H9 (cell line): ENCODE measurements around the gene CCDC3. TPM values are rescaled to one million over a fixed set of nuclear protein-coding genes. Genes with fewer than 3 reads are reported as not detected.

Experiments
- DNase-seq: peaks from one replicate; pipeline ENCODE4 v3.0.0-alpha.2; 2017
- H2AFZ ChIP-seq: one replicate; pipeline ENCODE4 v1.6.1; 2013; ENCODE audit warnings: mild to moderate bottlenecking, low read length, control low read depth, moderate library complexity
- H2AK5ac ChIP-seq: 2 replicates; pipeline ENCODE4 v1.6.1; 2013; ENCODE audit warnings: low read length, control low read depth, mixed read lengths; ENCODE audit not compliant: insufficient read length
- H2BK120ac ChIP-seq: one replicate; pipeline ENCODE4 v1.6.1; 2013; ENCODE audit warnings: low read depth, mild to moderate bottlenecking, low read length, control low read depth, inconsistent platforms; ENCODE audit not compliant: poor library complexity, severe bottlenecking
- H2BK12ac ChIP-seq: 2 replicates; pipeline ENCODE4 v1.6.1; 2013; ENCODE audit warnings: low read length, control low read depth, mixed read lengths, low read depth; ENCODE audit not compliant: insufficient read length
- H2BK15ac ChIP-seq: 2 replicates; pipeline ENCODE4 v1.6.1; 2013; ENCODE audit warnings: low read depth, low read length, control low read depth
- H2BK20ac ChIP-seq: one replicate; pipeline ENCODE4 v1.6.1; 2013; ENCODE audit warnings: low read depth, mild to moderate bottlenecking, low read length, control low read depth, inconsistent platforms; ENCODE audit not compliant: poor library complexity, severe bottlenecking
- H2BK5ac ChIP-seq: 2 replicates; pipeline ENCODE4 v1.6.1; 2013; ENCODE audit warnings: low read length, control low read depth, mixed read lengths; ENCODE audit not compliant: insufficient read length
- H3K14ac ChIP-seq: 2 replicates; pipeline ENCODE4 v1.6.1; 2013; ENCODE audit warnings: low read length, control low read depth; ENCODE audit not compliant: insufficient read depth
- H3K18ac ChIP-seq: 2 replicates; pipeline ENCODE4 v1.6.1; 2013; ENCODE audit warnings: low read depth, mild to moderate bottlenecking, mixed read lengths, low read length, control low read depth; ENCODE audit not compliant: insufficient read length
- H3K23ac ChIP-seq: 2 replicates; pipeline ENCODE4 v1.6.1; 2013; ENCODE audit warnings: low read length, control low read depth, mixed read lengths, low read depth; ENCODE audit not compliant: insufficient read length
- H3K23me2 ChIP-seq: 2 replicates; pipeline ENCODE4 v1.6.1; 2013; ENCODE audit warnings: low read depth, mild to moderate bottlenecking, mixed read lengths, low read length, control low read depth; ENCODE audit not compliant: insufficient read length, poor library complexity, severe bottlenecking
- H3K27ac ChIP-seq: 2 replicates; pipeline ENCODE4 v1.5.1; 2013; ENCODE audit warnings: low read length, control low read depth, mixed read lengths, low read depth; ENCODE audit not compliant: insufficient read length
- H3K27me3 ChIP-seq: 2 replicates; pipeline ENCODE4 v1.6.1; 2013; ENCODE audit warnings: low read length, control low read depth, inconsistent platforms; ENCODE audit not compliant: insufficient read depth
- H3K4ac ChIP-seq: 2 replicates; pipeline ENCODE4 v1.6.1; 2013; ENCODE audit warnings: low read depth, mild to moderate bottlenecking, control low read depth, inconsistent platforms, low read length, moderate library complexity
- H3K4me1 ChIP-seq: 2 replicates; pipeline ENCODE4 v1.6.1; 2013; ENCODE audit warnings: low read length, control low read depth, inconsistent platforms; ENCODE audit not compliant: insufficient read depth
- H3K4me2 ChIP-seq: 2 replicates; pipeline ENCODE4 v1.6.1; 2013; ENCODE audit warnings: low read length, control low read depth, mixed read lengths; ENCODE audit not compliant: insufficient read length, insufficient read depth
- H3K56ac ChIP-seq: 2 replicates; pipeline ENCODE4 v1.6.1; 2013; ENCODE audit warnings: low read depth, mild to moderate bottlenecking, mixed read lengths, low read length, control low read depth; ENCODE audit not compliant: insufficient read length
- H3K79me1 ChIP-seq: 2 replicates; pipeline ENCODE4 v1.6.1; 2013; ENCODE audit warnings: low read depth, mild to moderate bottlenecking, moderate library complexity, low read length, control low read depth, inconsistent platforms; ENCODE audit not compliant: insufficient read depth, poor library complexity, severe bottlenecking
- H3K79me2 ChIP-seq: 2 replicates; pipeline ENCODE4 v1.6.1; 2013; ENCODE audit warnings: low read length, control low read depth, inconsistent platforms; ENCODE audit not compliant: insufficient read depth
- H3K9ac ChIP-seq: 2 replicates; pipeline ENCODE4 v1.6.1; 2013; ENCODE audit warnings: low read length, control low read depth, mixed read lengths; ENCODE audit not compliant: insufficient read length; ENCODE audit errors: extremely low read depth
- H3K9me3 ChIP-seq: one replicate; pipeline ENCODE4 v1.6.1; 2013; ENCODE audit warnings: low read depth, low read length, inconsistent platforms; ENCODE audit not compliant: control insufficient read depth
- H3T11ph ChIP-seq: one replicate; pipeline ENCODE4 v1.6.1; 2013; ENCODE audit warnings: mild to moderate bottlenecking, low read length, control low read depth, inconsistent platforms
- H4K20me1 ChIP-seq: one replicate; pipeline ENCODE4 v1.6.1; 2013; ENCODE audit not compliant: control insufficient read depth, insufficient read length, insufficient read depth
- H4K5ac ChIP-seq: 2 replicates; pipeline ENCODE4 v1.6.1; 2013; ENCODE audit warnings: low read depth, mild to moderate bottlenecking, mixed read lengths, low read length, control low read depth; ENCODE audit not compliant: insufficient read length
- H4K8ac ChIP-seq: replicated peaks from 2 replicates; pipeline ENCODE4 v1.6.1; 2013; ENCODE audit warnings: low read length, control low read depth, mixed read lengths, low read depth; ENCODE audit not compliant: insufficient read length
- H4K91ac ChIP-seq: 2 replicates; pipeline ENCODE4 v1.6.1; 2013; ENCODE audit warnings: low read depth, mild to moderate bottlenecking, moderate library complexity, mixed read lengths, low read length, control low read depth; ENCODE audit not compliant: insufficient read length
- H3K27ac Mint-ChIP-seq, 3 experiments: 2 replicates in 2 of 3; 3 replicates in 1 of 3; pipeline ENCODE4 v1.8.0; 2020 to 2021; ENCODE audit warnings: mixed read lengths in 3 of 3, mild to moderate bottlenecking in 1 of 3, moderate library complexity in 1 of 3
- H3K27me3 Mint-ChIP-seq: 2 replicates; pipeline ENCODE4 v1.8.0; 2021; ENCODE audit warnings: low read depth, mild to moderate bottlenecking, moderate library complexity, mixed read lengths
- H3K36me3 Mint-ChIP-seq, 3 experiments: 2 replicates in 2 of 3; 3 replicates in 1 of 3; pipeline ENCODE4 v1.8.0; 2020 to 2021; ENCODE audit warnings: low read depth in 3 of 3, mixed read lengths in 3 of 3; ENCODE audit not compliant: insufficient read depth in 1 of 3
- H3K4me1 Mint-ChIP-seq, 2 experiments: 2 replicates each; pipeline ENCODE4 v1.8.0; 2020; ENCODE audit warnings: mixed read lengths in 2 of 2
- H3K4me3 Mint-ChIP-seq, 2 experiments: 2 replicates in 1 of 2; 3 replicates in 1 of 2; pipeline ENCODE4 v1.8.0; 2020 to 2021; ENCODE audit warnings: mild to moderate bottlenecking in 2 of 2, mixed read lengths in 2 of 2, moderate library complexity in 1 of 2
- H3K9me3 Mint-ChIP-seq, 2 experiments: 2 replicates in 1 of 2; 3 replicates in 1 of 2; pipeline ENCODE4 v1.8.0; 2020; ENCODE audit warnings: mild to moderate bottlenecking in 2 of 2, mixed read lengths in 2 of 2, moderate library complexity in 1 of 2
- WGBS: extraction: QIAGEN DNeasy Blood & Tissue Kit; methylation state at CpG from one replicate; pipeline ENCODE4 v1.1.7; 2013; ENCODE audit warnings: missing lambda C conversion rate, low lambda C conversion rate, mixed read lengths; ENCODE audit not compliant: insufficient read length; ENCODE audit errors: extremely low coverage; 5-methylcytosine and 5-hydroxymethylcytosine counted together
- total RNA-seq: library from RNA; stranded (reverse); gene quantifications from 2 replicates; pipeline ENCODE4 v1.2.1, GENCODE V29; 2021
- TF ChIP-seq, protein P1 (sequence below): fragments of 200-600 bp; sonication (generic); conservative IDR thresholded peaks from 3 replicates; pipeline ENCODE4 v1.8.0; 2021; ENCODE audit warnings: antibody characterized with exemption, mild to moderate bottlenecking

CCDC3 gene
- total RNA-seq, 1 experiment from 2014 or later = 2.3 TPM

- no peak overlapping the region for H2AFZ ChIP-seq
- TF ChIP-seq, protein P1, sequence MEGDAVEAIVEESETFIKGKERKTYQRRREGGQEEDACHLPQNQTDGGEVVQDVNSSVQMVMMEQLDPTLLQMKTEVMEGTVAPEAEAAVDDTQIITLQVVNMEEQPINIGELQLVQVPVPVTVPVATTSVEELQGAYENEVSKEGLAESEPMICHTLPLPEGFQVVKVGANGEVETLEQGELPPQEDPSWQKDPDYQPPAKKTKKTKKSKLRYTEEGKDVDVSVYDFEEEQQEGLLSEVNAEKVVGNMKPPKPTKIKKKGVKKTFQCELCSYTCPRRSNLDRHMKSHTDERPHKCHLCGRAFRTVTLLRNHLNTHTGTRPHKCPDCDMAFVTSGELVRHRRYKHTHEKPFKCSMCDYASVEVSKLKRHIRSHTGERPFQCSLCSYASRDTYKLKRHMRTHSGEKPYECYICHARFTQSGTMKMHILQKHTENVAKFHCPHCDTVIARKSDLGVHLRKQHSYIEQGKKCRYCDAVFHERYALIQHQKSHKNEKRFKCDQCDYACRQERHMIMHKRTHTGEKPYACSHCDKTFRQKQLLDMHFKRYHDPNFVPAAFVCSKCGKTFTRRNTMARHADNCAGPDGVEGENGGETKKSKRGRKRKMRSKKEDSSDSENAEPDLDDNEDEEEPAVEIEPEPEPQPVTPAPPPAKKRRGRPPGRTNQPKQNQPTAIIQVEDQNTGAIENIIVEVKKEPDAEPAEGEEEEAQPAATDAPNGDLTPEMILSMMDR = no peak
- H3K27ac Mint-ChIP-seq = no peak overlapping the region
These were observed 66.7 kb downstream of the CCDC3 start for GRCh38 chr10:12934777-12935176.

More at GRCh38 chr10:12934777-12935176, 66.7 kb downstream of the CCDC3 start:
- H4K8ac ChIP-seq = no peak overlapping the region
- H3K14ac ChIP-seq = no peak overlapping the region
- H3K18ac ChIP-seq = no peak overlapping the region
- no peaks in the 10 kb centered on the region for H3K4me1 ChIP-seq
- no peak overlapping the region for H3K9ac ChIP-seq
- H3K27me3 ChIP-seq = peaks cover 2% of the 10 kb centered on the region; the same call in 1 of the 2 replicates
- H3K9me3 Mint-ChIP-seq = no peaks in the 10 kb centered on the region
- no peaks in the 10 kb centered on the region; the same call in 1 of the 2 replicates for H3K27me3 Mint-ChIP-seq
- no peak overlapping the region for H3K27ac ChIP-seq
- no peak for DNase-seq
- no peaks in the 10 kb centered on the region for H3K79me1 ChIP-seq
- H3K36me3 Mint-ChIP-seq = no peaks in the 10 kb centered on the region
- no peak overlapping the region for H3K4ac ChIP-seq
- H2BK5ac ChIP-seq = no peak overlapping the region
- H4K5ac ChIP-seq = no peak overlapping the region
- H3K79me2 ChIP-seq = no peaks in the 10 kb centered on the region
- H3T11ph ChIP-seq = no peak overlapping the region
- H2BK120ac ChIP-seq = no peak overlapping the region
- H2BK15ac ChIP-seq = no peak overlapping the region
- H3K56ac ChIP-seq = no peak overlapping the region
- no peak overlapping the region for H2BK12ac ChIP-seq
- no peak overlapping the region for H3K4me3 Mint-ChIP-seq
- H3K23me2 ChIP-seq = no peaks in the 10 kb centered on the region
- H3K23ac ChIP-seq = no peak overlapping the region
- no peaks in the 10 kb centered on the region for H3K9me3 ChIP-seq
- H3K4me2 ChIP-seq = no peak overlapping the region
- H2AK5ac ChIP-seq = no peak overlapping the region
- no peak overlapping the region for H4K91ac ChIP-seq
- H3K4me1 Mint-ChIP-seq = peaks cover 0 to under 1% of the 10 kb centered on the region in 2 experiments; a peak in 1 of 4 replicates
- no peak overlapping the region for H2BK20ac ChIP-seq
- no CpG with 5 or more reads among the region's 4 CpGs for WGBS
- H4K20me1 ChIP-seq = no peaks in the 10 kb centered on the region
